ENCODE results near the gene SOX5. TPM values are rescaled to one million over a fixed set of nuclear protein-coding genes. Genes with fewer than 3 reads are reported as not detected.

SOX5 gene
- total and polyA plus RNA-seq, 9 of the 15 experiments (the other 6 are each of a cell fraction or from before 2014, with no cell fraction given) = 8.3 to 16.5 (median 11.9) TPM

DNA sequence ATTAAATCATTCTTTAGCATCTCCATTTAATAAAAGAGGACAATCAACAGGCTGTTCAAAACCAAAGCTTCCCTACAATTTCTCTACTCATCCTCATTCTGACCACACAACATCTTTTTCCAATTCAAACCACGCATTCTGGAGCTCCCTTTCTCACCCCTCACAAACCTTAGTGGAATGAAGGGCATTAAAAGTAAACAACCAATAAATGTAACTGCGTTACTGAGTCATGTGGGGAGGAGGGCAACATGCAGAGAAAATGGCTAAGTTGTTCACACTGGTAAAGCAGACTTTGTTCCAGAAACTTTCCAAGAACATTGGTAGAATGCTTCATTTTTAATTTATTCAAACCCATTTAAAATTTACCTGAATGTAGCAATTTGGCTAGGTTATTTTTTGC is 19.6 kb downstream of the SOX5 start:
- no peak overlapping the region for H3K4me2 ChIP-seq (ENCODE audit: insufficient read depth, low read length)
- no peak overlapping the region for H3K27ac ChIP-seq (ENCODE audit: extremely low read depth, low read depth, low read length)
- no peaks in the 10 kb centered on the region for H3K9me3 ChIP-seq (replicated peaks; ENCODE audit: control insufficient read depth, insufficient read depth, low read depth, low read length)
- DNase-seq (ENCODE audit: extremely low read depth in 1 of 4, low spot score in 3 of 4) (no peak), FAIRE-seq (no peak), ATAC-seq (no peak)
- TF ChIP-seq FOXP1 (CRISPR knock-in tag; IDR thresholded peaks at IDR 0.05) = no peak
- TF ChIP-seq, protein P1, sequence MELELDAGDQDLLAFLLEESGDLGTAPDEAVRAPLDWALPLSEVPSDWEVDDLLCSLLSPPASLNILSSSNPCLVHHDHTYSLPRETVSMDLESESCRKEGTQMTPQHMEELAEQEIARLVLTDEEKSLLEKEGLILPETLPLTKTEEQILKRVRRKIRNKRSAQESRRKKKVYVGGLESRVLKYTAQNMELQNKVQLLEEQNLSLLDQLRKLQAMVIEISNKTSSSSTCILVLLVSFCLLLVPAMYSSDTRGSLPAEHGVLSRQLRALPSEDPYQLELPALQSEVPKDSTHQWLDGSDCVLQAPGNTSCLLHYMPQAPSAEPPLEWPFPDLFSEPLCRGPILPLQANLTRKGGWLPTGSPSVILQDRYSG (tag; conservative IDR thresholded peaks at IDR 0.05; ENCODE audit: low read depth) = no peak
- no peak for TF ChIP-seq MED1 (CRISPR knock-in tag; IDR thresholded peaks at IDR 0.05; ENCODE audit: borderline replicate concordance)
- TF ChIP-seq, protein P2, sequence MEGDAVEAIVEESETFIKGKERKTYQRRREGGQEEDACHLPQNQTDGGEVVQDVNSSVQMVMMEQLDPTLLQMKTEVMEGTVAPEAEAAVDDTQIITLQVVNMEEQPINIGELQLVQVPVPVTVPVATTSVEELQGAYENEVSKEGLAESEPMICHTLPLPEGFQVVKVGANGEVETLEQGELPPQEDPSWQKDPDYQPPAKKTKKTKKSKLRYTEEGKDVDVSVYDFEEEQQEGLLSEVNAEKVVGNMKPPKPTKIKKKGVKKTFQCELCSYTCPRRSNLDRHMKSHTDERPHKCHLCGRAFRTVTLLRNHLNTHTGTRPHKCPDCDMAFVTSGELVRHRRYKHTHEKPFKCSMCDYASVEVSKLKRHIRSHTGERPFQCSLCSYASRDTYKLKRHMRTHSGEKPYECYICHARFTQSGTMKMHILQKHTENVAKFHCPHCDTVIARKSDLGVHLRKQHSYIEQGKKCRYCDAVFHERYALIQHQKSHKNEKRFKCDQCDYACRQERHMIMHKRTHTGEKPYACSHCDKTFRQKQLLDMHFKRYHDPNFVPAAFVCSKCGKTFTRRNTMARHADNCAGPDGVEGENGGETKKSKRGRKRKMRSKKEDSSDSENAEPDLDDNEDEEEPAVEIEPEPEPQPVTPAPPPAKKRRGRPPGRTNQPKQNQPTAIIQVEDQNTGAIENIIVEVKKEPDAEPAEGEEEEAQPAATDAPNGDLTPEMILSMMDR (IDR thresholded peaks at IDR 0.05 in 2 of 3, conservative IDR thresholded peaks at IDR 0.05 in 1 of 3; ENCODE audit: insufficient read depth in 2 of 3, low read depth in 1 of 3, low read length in 3 of 3) = no peak
- no peak for TF ChIP-seq NR2F6 (CRISPR knock-in tag; IDR thresholded peaks at IDR 0.05)
- TF ChIP-seq, protein P3, sequence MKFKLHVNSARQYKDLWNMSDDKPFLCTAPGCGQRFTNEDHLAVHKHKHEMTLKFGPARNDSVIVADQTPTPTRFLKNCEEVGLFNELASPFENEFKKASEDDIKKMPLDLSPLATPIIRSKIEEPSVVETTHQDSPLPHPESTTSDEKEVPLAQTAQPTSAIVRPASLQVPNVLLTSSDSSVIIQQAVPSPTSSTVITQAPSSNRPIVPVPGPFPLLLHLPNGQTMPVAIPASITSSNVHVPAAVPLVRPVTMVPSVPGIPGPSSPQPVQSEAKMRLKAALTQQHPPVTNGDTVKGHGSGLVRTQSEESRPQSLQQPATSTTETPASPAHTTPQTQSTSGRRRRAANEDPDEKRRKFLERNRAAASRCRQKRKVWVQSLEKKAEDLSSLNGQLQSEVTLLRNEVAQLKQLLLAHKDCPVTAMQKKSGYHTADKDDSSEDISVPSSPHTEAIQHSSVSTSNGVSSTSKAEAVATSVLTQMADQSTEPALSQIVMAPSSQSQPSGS (CRISPR knock-in tag; IDR thresholded peaks at IDR 0.05) = no peak
- TF ChIP-seq, protein P4, sequence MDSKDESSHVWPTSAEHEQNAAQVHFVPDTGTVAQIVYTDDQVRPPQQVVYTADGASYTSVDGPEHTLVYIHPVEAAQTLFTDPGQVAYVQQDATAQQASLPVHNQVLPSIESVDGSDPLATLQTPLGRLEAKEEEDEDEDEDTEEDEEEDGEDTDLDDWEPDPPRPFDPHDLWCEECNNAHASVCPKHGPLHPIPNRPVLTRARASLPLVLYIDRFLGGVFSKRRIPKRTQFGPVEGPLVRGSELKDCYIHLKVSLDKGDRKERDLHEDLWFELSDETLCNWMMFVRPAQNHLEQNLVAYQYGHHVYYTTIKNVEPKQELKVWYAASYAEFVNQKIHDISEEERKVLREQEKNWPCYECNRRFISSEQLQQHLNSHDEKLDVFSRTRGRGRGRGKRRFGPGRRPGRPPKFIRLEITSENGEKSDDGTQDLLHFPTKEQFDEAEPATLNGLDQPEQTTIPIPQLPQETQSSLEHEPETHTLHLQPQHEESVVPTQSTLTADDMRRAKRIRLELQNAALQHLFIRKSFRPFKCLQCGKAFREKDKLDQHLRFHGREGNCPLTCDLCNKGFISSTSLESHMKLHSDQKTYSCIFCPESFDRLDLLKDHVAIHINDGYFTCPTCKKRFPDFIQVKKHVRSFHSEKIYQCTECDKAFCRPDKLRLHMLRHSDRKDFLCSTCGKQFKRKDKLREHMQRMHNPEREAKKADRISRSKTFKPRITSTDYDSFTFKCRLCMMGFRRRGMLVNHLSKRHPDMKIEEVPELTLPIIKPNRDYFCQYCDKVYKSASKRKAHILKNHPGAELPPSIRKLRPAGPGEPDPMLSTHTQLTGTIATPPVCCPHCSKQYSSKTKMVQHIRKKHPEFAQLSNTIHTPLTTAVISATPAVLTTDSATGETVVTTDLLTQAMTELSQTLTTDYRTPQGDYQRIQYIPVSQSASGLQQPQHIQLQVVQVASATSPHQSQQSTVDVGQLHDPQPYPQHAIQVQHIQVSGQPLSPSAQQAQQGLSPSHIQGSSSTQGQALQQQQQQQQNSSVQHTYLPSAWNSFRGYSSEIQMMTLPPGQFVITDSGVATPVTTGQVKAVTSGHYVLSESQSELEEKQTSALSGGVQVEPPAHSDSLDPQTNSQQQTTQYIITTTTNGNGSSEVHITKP (IDR thresholded peaks at IDR 0.05; ENCODE audit: partially characterized antibody) = no peak
- TF ChIP-seq NFIC (IDR thresholded peaks at IDR 0.05) = no peak
- TF ChIP-seq, protein P5, sequence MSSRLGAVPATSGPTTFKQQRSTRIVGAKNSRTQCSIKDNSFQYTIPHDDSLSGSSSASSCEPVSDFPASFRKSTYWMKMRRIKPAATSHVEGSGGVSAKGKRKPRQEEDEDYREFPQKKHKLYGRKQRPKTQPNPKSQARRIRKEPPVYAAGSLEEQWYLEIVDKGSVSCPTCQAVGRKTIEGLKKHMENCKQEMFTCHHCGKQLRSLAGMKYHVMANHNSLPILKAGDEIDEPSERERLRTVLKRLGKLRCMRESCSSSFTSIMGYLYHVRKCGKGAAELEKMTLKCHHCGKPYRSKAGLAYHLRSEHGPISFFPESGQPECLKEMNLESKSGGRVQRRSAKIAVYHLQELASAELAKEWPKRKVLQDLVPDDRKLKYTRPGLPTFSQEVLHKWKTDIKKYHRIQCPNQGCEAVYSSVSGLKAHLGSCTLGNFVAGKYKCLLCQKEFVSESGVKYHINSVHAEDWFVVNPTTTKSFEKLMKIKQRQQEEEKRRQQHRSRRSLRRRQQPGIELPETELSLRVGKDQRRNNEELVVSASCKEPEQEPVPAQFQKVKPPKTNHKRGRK (tag; IDR thresholded peaks at IDR 0.05) = no peak
- no peak for TF ChIP-seq YY1 (IDR thresholded peaks at IDR 0.05; ENCODE audit: borderline replicate concordance in 1 of 3, control insufficient read depth in 1 of 3, extremely low read depth in 1 of 3, insufficient read depth in 3 of 3, insufficient read length in 1 of 3, insufficient replicate concordance in 2 of 3, low read depth in 1 of 3, low read length in 2 of 3)
- no peak for TF ChIP-seq CBFA2T2 (conservative IDR thresholded peaks at IDR 0.05)
- intact Hi-C loops (cut with micrococcal nuclease) (no loop called here), in situ Hi-C loops (cut with MboI) (no loop called here)
- POLR2A ChIA-PET = no interaction called here
- no peak overlapping the region for H3K4me3 ChIP-seq
- H2AFZ ChIP-seq (ENCODE audit: low read depth, low read length) = 0 out of 2 replicates have a peak overlapping the region, but pooled peaks have one; percentile 21
- H3K9me1 ChIP-seq (ENCODE audit: control insufficient read depth, insufficient read depth, low read length) = no peaks in the 10 kb centered on the region
- H3K9ac ChIP-seq (ENCODE audit: insufficient read depth in 1 of 2, low read depth in 2 of 2, low read length in 2 of 2) = no peak overlapping the region
- 57% methylated on average over 2 of the region's 2 CpGs for WGBS (ENCODE audit: insufficient coverage, low coverage, missing lambda C conversion rate)
- H3K36me3 ChIP-seq (ENCODE audit: control insufficient read depth, insufficient read depth, low read length) = no peaks in the 10 kb centered on the region
- no peaks in the 10 kb centered on the region for H3K4me1 ChIP-seq (replicated peaks in 1 of 2; ENCODE audit: control insufficient read depth in 2 of 2, insufficient read depth in 2 of 2, low read length in 2 of 2)
- CTCF ChIA-PET (ENCODE audit: low intra/inter-chr PET ratio) = no interaction called here
- no peaks in the 10 kb centered on the region for H3K27me3 ChIP-seq (ENCODE audit: control insufficient read depth in 2 of 2, insufficient read depth in 2 of 2, low read length in 2 of 2)
- H3K79me2 ChIP-seq (ENCODE audit: control insufficient read depth, insufficient read depth, low read length) = no peaks in the 10 kb centered on the region
- H4K20me1 ChIP-seq (replicated peaks; ENCODE audit: control insufficient read depth, insufficient read depth, low read length) = no peaks in the 10 kb centered on the region
- no TSS peak for BruUV-seq (replicated peaks)
